Heart right ventricle (tissue), 16 donors: ENCODE results near the gene MTO1. TPM values are rescaled to one million over a fixed set of nuclear protein-coding genes. Genes with fewer than 3 reads are reported as not detected.

Source experiments
- ATAC-seq, 8 donors: fragments of 200-7000 bp; cut with Tn5 transposase; one replicate each; pipeline ENCODE4 v1.9.1; 2020; ENCODE audit warnings: mild to moderate bottlenecking in 8 of 8, moderate library complexity in 8 of 8, moderate number of reproducible peaks in 1 of 8
- DNase-seq, 2 donors: peaks; one replicate each; pipeline ENCODE4 v3.0.0-alpha.2; 2020
- H3K27ac ChIP-seq, 10 donors: fragments of 200-600 bp; sonication (generic) in 2 of 10; one replicate each; pipeline versions ENCODE4 v1.5.0 to v1.8.0; 2020 to 2022; ENCODE audit warnings: mild to moderate bottlenecking in 3 of 10
- H3K27me3 ChIP-seq, 7 donors: fragments of 200-600 bp; one replicate each; pipeline ENCODE4 v1.8.0; 2021 to 2022; ENCODE audit warnings: mild to moderate bottlenecking in 2 of 7
- H3K36me3 ChIP-seq, 9 donors: fragments of 200-600 bp; sonication (generic) in 1 of 9; one replicate each; pipeline versions ENCODE4 v1.5.0 to v1.8.0; 2020 to 2022; ENCODE audit warnings: mild to moderate bottlenecking in 2 of 9
- H3K4me1 ChIP-seq, 9 donors: fragments of 200-600 bp; sonication (generic) in 1 of 9; one replicate each; pipeline versions ENCODE4 v1.5.0 to v1.8.0; 2020 to 2022; ENCODE audit warnings: mild to moderate bottlenecking in 4 of 9
- H3K4me3 ChIP-seq, 10 donors: fragments of 200-600 bp; sonication (generic) in 2 of 10; one replicate each; pipeline versions ENCODE4 v1.5.0 to v1.8.0; 2020 to 2022; ENCODE audit warnings: mild to moderate bottlenecking in 7 of 10, moderate library complexity in 2 of 10
- H3K9me3 ChIP-seq, 11 donors: fragments of 200-600 bp in 10 of 11; sonication (generic) in 2 of 11; one replicate each; pipeline versions ENCODE4 v1.5.0 to v1.8.0; 2013 to 2022; ENCODE audit warnings: mild to moderate bottlenecking in 2 of 11, control low read depth in 1 of 11, moderate library complexity in 1 of 11
- WGBS, 2 donors: extraction: QIAGEN DNeasy Blood & Tissue Kit; methylation state at CpG; one replicate each; pipeline ENCODE4 v1.1.7; 2013; ENCODE audit warnings: inconsistent platforms in 1 of 2; 5-methylcytosine and 5-hydroxymethylcytosine counted together
- intact Hi-C, 10 donors: fragments of 100-400 bp; cut with DNase I; formaldehyde crosslinking; loops; one replicate each; pipeline versions ENCODE4 v1.11.1 to v1.14.2; 2022
- polyA plus RNA-seq, 2 donors: library from polyadenylated mRNA; stranded (reverse); fragments of 200-250 nt; gene quantifications; one replicate each; pipeline ENCODE4 v1.2.3, GENCODE V29; 2013
- total RNA-seq, 10 donors: library from RNA; stranded (reverse); fragmentation: NEBNext Ultra II Directional in 3 of 10; extraction: Animal tissue kit (Norgen Biotek cat#: 25700) in 3 of 10; gene quantifications; one replicate each; pipeline versions ENCODE4 v1.2.1 to v1.2.4, GENCODE V29; 2021 to 2023
- TF ChIP-seq, protein P1 (sequence below), 9 donors: fragments of 200-600 bp; sonication (generic) in 2 of 9; IDR thresholded peaks; one replicate each; pipeline versions ENCODE4 v1.5.0 to v1.8.0; 2021 to 2022; ENCODE audit warnings: antibody characterized with exemption in 9 of 9, mild to moderate bottlenecking in 5 of 9, moderate library complexity in 1 of 9
- donor health status: Arrhythmogenic right ventricular cardiomyopathy.
- donor health status: ischemic (EF 13 %, LVEDD 7.1; RV severe dilation, severe dysfunction).
- donor health status: healthy with polysubstance abuse.
- donor health status: DM: no; HTN: yes; CAD: no.
- donor health status: DM: no; HTN: no; CAD: no.
- donor health status: ischemic (EF 25% LVEDD 6.9; RV normal size, moderate dysfunction).
- donor health status: ischemic (EF 25% LVEDD 5.7; RV mildly dilated, moderate dysfunction).
- donor health status: healthy.
- donor health status: DM: yes; HTN: yes; CAD: no.
- donor health status: Ischemic cardiomyopathy.
- donor health status: ischemic (EF 35%, LVEDD 5.7; RV mildly dilated, moderate dysfunction).
- donor health status: nonischemic (EF 11% LVEDD 7.7; RV severe dilation, severe dysfunction).
- donor health status: DM: yes; HTN: yes; CAD: no.
- donor health status: PGD.
- donor health status: ischemic (EF 29% LVEDD 5.4; RV normal size, mild dysfunction).
- donor health status: nonischemic (EF 23%, LVEDD 6.1; RV moderate dilation, normal function).

MTO1 gene
- total and polyA plus RNA-seq, 12 donors: 14.4 to 34.2 (median 28.0) TPM

DNA sequence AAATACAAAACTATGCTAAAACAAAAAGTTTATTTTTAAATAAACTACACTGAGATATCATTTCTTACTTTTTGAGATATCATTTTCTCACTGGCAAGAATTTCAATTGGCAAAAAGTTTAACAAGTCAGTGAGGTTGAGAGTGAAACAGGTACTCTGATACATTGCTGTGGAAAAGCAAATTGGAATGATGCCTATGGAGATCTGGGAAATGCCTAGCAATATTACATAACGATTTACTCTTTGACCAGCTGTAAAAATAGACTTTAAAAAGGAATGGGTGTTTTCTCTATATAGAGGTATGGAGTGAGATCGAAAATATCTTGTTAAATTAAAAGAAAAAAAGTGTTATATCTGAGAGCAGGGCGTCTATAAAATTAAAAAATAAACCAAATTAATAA lies 26.3 kb upstream of the MTO1 start:
- ATAC-seq: no peak

DNA sequence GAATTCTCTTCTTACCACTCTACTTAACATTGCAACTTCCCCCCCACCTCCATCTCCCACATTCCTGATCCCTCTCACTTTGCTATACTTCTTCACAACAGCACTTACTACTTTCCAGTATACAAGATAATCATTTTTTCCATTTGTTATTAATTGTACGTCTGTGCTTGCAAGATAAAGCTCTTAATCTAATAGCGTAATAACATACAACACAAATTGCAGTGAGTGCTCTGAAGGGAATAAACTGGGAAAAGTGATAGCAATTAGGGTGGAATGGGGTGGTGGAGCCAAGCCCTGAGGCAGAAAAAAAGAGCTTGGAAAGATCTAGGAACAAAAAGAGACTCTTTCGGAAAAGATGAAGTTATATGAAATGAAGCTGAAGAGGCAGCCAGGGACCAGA lies 18.0 kb upstream of the MTO1 start:
- Histone ChIP-seq H3K4me1 (peaks cover 0 to 5% (median 0%) of the 10 kb centered on the region in 9 donors), H3K27ac (no peak overlapping the region), H3K27me3 (no peaks in the 10 kb centered on the region), H3K36me3 (peaks cover 0 to 94% (median 0%) of the 10 kb centered on the region in 9 donors), H3K9me3 (no peaks in the 10 kb centered on the region), H3K4me3 (no peak overlapping the region)
- TF ChIP-seq, protein P1, sequence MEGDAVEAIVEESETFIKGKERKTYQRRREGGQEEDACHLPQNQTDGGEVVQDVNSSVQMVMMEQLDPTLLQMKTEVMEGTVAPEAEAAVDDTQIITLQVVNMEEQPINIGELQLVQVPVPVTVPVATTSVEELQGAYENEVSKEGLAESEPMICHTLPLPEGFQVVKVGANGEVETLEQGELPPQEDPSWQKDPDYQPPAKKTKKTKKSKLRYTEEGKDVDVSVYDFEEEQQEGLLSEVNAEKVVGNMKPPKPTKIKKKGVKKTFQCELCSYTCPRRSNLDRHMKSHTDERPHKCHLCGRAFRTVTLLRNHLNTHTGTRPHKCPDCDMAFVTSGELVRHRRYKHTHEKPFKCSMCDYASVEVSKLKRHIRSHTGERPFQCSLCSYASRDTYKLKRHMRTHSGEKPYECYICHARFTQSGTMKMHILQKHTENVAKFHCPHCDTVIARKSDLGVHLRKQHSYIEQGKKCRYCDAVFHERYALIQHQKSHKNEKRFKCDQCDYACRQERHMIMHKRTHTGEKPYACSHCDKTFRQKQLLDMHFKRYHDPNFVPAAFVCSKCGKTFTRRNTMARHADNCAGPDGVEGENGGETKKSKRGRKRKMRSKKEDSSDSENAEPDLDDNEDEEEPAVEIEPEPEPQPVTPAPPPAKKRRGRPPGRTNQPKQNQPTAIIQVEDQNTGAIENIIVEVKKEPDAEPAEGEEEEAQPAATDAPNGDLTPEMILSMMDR (IDR thresholded peaks at IDR 0.05): no peak
- DNase-seq: no peak
- intact Hi-C loops: no loop called here
- no peak for ATAC-seq
- WGBS, 2 donors: 94 to 98% methylated on average over 3 of the region's 3 CpGs

More for the DNA sequence above, 26.3 kb upstream of the MTO1 start:
- H3K9me3 ChIP-seq: no peaks in the 10 kb centered on the region
- no peak overlapping the region for H3K4me3 ChIP-seq
- TF ChIP-seq, protein P1 (IDR thresholded peaks at IDR 0.05): no peak
- no peak for DNase-seq
- no peaks in the 10 kb centered on the region for H3K4me1 ChIP-seq
- 89% methylated on average over 3 of the region's 3 CpGs for WGBS, 2 donors
- intact Hi-C loops: no loop called here
- H3K36me3 ChIP-seq: peaks cover 0 to 96% (median 3%) of the 10 kb centered on the region in 9 donors
- no peak overlapping the region for H3K27ac ChIP-seq
- H3K27me3 ChIP-seq: no peaks in the 10 kb centered on the region

DNA sequence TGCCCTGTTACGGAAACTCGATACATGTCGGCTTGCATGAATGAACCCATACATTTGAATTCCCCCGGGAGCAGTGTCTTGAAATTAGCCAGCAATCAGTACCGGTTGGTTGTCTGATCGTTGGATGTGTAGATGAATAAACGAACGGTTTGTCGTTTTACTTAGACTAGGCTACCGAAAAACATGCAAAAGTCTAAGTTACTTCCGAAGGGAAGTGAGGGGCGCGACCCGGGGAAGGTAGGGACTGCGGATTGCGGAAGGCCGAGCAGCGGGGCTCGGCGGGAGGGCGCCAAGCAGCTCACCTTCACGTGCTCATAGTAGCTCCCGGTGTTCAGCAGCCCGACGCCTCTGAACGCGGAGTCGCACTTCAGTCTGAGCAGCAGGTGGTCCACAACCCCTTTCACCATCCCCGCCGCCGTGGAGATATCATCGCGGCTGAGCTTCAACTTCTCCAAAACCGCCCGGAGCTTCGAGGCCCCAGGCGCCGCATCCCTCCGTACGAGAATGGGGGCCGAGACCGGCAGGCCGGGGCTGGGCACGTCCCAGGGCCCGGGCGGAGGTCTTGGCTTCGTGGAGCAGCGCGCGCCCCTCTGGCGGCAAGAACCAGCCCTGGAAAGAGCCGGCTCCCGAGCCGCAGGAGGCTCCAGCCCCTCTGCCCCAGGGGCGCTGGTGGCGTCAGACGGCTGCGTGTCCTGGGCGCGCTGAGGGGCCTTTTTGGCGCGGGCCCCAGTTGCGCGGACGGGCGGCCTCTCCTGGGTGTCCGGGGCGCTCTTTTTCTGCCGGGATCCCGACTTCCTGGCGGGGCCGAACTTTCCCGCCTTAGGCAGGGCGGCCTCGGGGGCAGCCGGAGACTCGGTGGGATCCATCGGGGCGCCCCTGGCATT lies 10.1 kb upstream of the MTO1 start:
- intact Hi-C loops: loop anchor here in 1 of 10 donors (10.0 kb wide), 1 partner anchor 63 kb away; no protein-coding TSS in a partner anchor

DNA sequence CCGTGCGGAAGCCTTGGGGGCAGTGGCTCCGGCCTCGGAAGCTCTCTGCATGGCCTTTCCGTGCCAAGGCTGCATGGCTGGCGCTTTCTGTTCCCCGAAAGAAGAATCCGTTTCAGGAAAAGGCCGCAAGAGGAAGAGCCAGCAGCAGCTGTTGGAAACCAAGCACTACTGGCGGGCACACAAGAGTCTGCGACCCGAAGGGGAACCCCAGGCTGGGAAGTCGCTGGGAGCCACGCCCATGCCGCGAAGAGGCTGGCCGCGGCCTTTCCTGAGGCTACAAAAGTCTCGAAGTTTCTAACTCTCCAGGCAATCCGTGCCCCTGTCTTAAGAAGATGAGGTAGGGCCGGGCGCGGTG lies 9.5 kb upstream of the MTO1 start, which contains the start of gene CGAS:
CGAS (minus strand) TSS at position 191 of the 355 bp plus-strand sequence; CDS start at position 75, 116 bp downstream.
- 7 to 8% methylated on average over 23 of the region's 23 CpGs for WGBS, 2 donors
- intact Hi-C loops: loop anchor here in 1 of 10 donors (10.0 kb wide), 1 partner anchor 63 kb away; no protein-coding TSS in a partner anchor
- ATAC-seq: peak; percentile 88 to 95 (median 92)
- peaks cover 0 to 12% (median 0%) of the 10 kb centered on the region in 7 donors for H3K27me3 ChIP-seq
- peaks cover 0 to 17% (median 0%) of the 10 kb centered on the region in 9 donors for H3K36me3 ChIP-seq
- TF ChIP-seq, protein P1 (IDR thresholded peaks at IDR 0.05): no peak
- peak; percentile 78 to 80 for DNase-seq
- H3K9me3 ChIP-seq: no peaks in the 10 kb centered on the region
- peak within 1 kb of the TSS; percentile 23 to 94 (median 86) for H3K27ac ChIP-seq
- peaks cover 0 to 62% (median 14%) of the 10 kb centered on the region in 9 donors for H3K4me1 ChIP-seq
- H3K4me3 ChIP-seq: peak within 1 kb of the TSS; percentile 63 to 90 (median 76)

More for the DNA sequence above, 10.1 kb upstream of the MTO1 start:
- H3K27me3 ChIP-seq: peaks cover 0 to 12% (median 0%) of the 10 kb centered on the region in 7 donors
- H3K36me3 ChIP-seq: peaks cover 0 to 20% (median 0%) of the 10 kb centered on the region in 9 donors
- peak; percentile 64 to 78 (median 71) for ATAC-seq
- H3K27ac ChIP-seq: peak overlapping the region; percentile 23 to 94 (median 86)
- peak; percentile 35 to 46 for DNase-seq
- peaks cover 0 to 60% (median 14%) of the 10 kb centered on the region in 9 donors for H3K4me1 ChIP-seq
- no peaks in the 10 kb centered on the region for H3K9me3 ChIP-seq
- WGBS, 2 donors: 2% methylated on average over 79 of the region's 79 CpGs
- H3K4me3 ChIP-seq: peak overlapping the region; percentile 63 to 90 (median 76)
- TF ChIP-seq, protein P1 (IDR thresholded peaks at IDR 0.05): peak in 1 of 9 donors; percentile 5
